Gastrocnemius medialis (tissue), 4 donors: ENCODE measurements around the gene HYLS1. TPM values are rescaled to one million over a fixed set of nuclear protein-coding genes. Genes with fewer than 3 reads are reported as not detected.

Source experiments
- ATAC-seq, 2 donors: fragments of 150-250 bp; one replicate each; pipeline ENCODE4 v1.9.1; 2016
- DNase-seq, 2 donors: peaks; one replicate each; pipeline ENCODE4 v3.0.0-alpha.2; 2019
- H3K27ac ChIP-seq, 4 donors: fragments of 200-600 bp; sonication (generic); 1 replicate in 1 of 4; 2 replicates in 3 of 4; pipeline ENCODE4 v1.5.1; 2016 to 2018; ENCODE audit warnings: mild to moderate bottlenecking in 2 of 4, moderate library complexity in 1 of 4
- H3K27me3 ChIP-seq, 3 donors: fragments of 200-600 bp; sonication (generic) in 2 of 3; 1 replicate in 1 of 3; 2 replicates in 2 of 3; pipeline versions ENCODE4 v1.5.1 to v1.6.0; 2016 to 2019; ENCODE audit warnings: mild to moderate bottlenecking in 1 of 3, moderate library complexity in 1 of 3
- H3K36me3 ChIP-seq, 2 donors: fragments of 200-600 bp; sonication (generic) in 1 of 2; one replicate each; pipeline ENCODE4 v1.5.1; 2017 to 2018
- H3K4me1 ChIP-seq, 2 donors: fragments of 200-600 bp; sonication (generic) in 1 of 2; one replicate each; pipeline ENCODE4 v1.5.1; 2016 to 2017; ENCODE audit warnings: mild to moderate bottlenecking in 2 of 2
- H3K4me3 ChIP-seq, 4 donors: fragments of 200-600 bp; sonication (generic) in 3 of 4; 1 replicate in 1 of 4; 2 replicates in 3 of 4; pipeline ENCODE4 v1.5.1; 2016 to 2019; ENCODE audit warnings: mild to moderate bottlenecking in 2 of 4
- H3K9me3 ChIP-seq, 3 donors: fragments of 200-600 bp; sonication (generic) in 2 of 3; 1 replicate in 1 of 3; 2 replicates in 2 of 3; pipeline ENCODE4 v1.5.1; 2016 to 2019
- CTCF ChIP-seq, 5 experiments: fragments of 450-650 bp in 3 of 5; fragments of 200-600 bp in 2 of 5; sonication (generic) in 2 of 5; IDR thresholded peaks in 4 of 5; conservative IDR thresholded peaks in 1 of 5; 1 replicate in 4 of 5; 2 replicates in 1 of 5; pipeline ENCODE4 v1.5.1; 2016 to 2019; ENCODE audit warnings: antibody characterized with exemption in 5 of 5, mild to moderate bottlenecking in 3 of 5, moderate library complexity in 3 of 5
- POLR2A ChIP-seq, 2 donors: fragments of 450-650 bp; IDR thresholded peaks; one replicate each; pipeline ENCODE4 v1.6.1; 2017; ENCODE audit warnings: antibody characterized with exemption in 2 of 2, mild to moderate bottlenecking in 2 of 2, moderate library complexity in 2 of 2
- in situ Hi-C, 4 donors: fragments of 200-750 bp; cut with MboI; loops; one replicate each; pipeline versions ENCODE4 v1.15.0 to v1.8.0; 2017; ENCODE audit warnings: low sequenced_read_pairs in 4 of 4
- intact Hi-C: fragments of 100-400 bp; cut with DNase I; formaldehyde crosslinking; loops from one replicate; pipeline ENCODE4 v1.15.1; 2023; ENCODE audit warnings: low total_unique reads
- total RNA-seq, 4 donors: library from RNA; depleted of rRNA; stranded (reverse); fragments of >200 nt; gene quantifications; one replicate each; pipeline versions ENCODE4 v1.1.0 to v1.2.3, GENCODE V29; 2016

HYLS1 gene
- total RNA-seq, 4 donors from 2014 or later, result 0.56 to 3.9 (median 1.9) TPM

DNA sequence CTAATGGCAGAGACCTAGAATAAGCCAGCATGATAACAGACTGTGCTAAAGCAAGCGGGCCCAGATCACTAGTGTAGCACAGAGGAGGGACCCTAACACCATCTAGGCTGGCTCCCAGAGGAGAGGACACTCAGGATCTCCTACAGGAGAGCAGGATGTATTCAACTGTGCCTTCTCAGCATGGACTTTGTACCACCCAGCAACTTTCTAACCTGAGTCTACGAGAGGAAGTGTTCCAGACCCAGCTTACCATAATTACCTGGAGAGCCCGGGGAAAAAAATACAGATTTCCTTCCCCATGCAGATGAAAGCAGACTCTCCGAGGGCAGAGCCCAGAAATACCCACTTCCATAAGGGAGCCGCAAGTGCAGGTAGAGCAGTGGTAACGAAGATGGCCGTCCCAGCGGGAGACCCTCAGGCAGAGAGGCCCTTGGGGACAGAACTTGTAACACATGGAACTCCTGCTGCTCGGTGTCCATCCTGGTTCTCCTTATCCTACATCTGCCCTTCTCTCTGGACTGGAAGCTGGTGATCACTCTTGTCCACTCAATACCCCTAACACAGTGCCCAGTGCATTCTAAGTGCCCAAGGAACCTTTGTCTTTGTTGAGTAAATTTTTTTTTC is 37.0 kb downstream of the HYLS1 start:
- no peak for DNase-seq
- no peak for TF ChIP-seq POLR2A (IDR thresholded peaks at IDR 0.05)
- Histone ChIP-seq H3K4me3 (no peak overlapping the region), H3K4me1 (no peaks in the 10 kb centered on the region), H3K36me3 (no peaks in the 10 kb centered on the region), H3K9me3 (no peaks in the 10 kb centered on the region), H3K27me3 (no peaks in the 10 kb centered on the region), H3K27ac (no peak overlapping the region)
- in situ Hi-C loops (loop anchor here in 3 of 4 donors (5.0 kb wide), 1 partner anchor 268 kb away; no protein-coding TSS in a partner anchor), intact Hi-C loops (loop anchor here (5.0 kb wide), 2 partner anchors 188 to 558 kb away; no protein-coding TSS in a partner anchor)
- ATAC-seq, result no peak

DNA sequence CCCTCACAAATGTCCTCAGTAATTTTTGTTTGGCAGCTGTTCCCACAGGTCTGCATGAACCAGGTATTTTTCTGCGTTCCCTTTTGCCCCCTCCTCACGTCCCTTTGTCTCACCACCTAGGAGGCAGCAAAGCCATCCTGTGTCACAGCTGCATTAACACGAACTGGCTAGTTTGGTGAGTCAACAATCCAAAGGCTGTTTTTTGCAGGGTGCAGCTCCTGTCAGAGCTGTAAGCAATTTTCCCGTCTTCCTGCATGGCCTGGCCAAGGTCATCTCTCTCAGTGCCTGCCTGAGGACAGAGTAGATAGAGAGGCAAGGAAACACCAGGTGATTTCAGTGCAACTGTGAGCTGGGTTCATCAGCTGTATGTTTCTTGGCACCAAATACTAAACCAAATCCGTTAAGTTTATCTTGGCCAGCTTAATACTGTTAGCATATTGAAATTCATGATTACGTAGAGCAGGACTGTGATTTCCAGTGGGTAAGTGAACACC is 37.8 kb downstream of the HYLS1 start:
- TF ChIP-seq CTCF (IDR thresholded peaks at IDR 0.05 in 4 of 5, conservative IDR thresholded peaks at IDR 0.05 in 1 of 5), result no peak
- no peak for TF ChIP-seq POLR2A (IDR thresholded peaks at IDR 0.05)
- Histone ChIP-seq H3K9me3 (no peaks in the 10 kb centered on the region), H3K27me3 (no peaks in the 10 kb centered on the region), H3K4me3 (no peak overlapping the region), H3K36me3 (no peaks in the 10 kb centered on the region), H3K4me1 (no peaks in the 10 kb centered on the region), H3K27ac (no peak overlapping the region)
- no peak for ATAC-seq
- DNase-seq, result no peak
- in situ Hi-C loops, result no loop called here
- intact Hi-C loops, result no loop called here

- no peak overlapping the region for H3K4me3 ChIP-seq
- DNase-seq (no peak), ATAC-seq (no peak)
- no peak for TF ChIP-seq CTCF (IDR thresholded peaks at IDR 0.05 in 4 of 5, conservative IDR thresholded peaks at IDR 0.05 in 1 of 5)
- TF ChIP-seq POLR2A (IDR thresholded peaks at IDR 0.05), result no peak
- H3K36me3 ChIP-seq, result no peaks in the 10 kb centered on the region
- no peaks in the 10 kb centered on the region for H3K4me1 ChIP-seq
- H3K9me3 ChIP-seq, result no peaks in the 10 kb centered on the region
- H3K27me3 ChIP-seq, result no peaks in the 10 kb centered on the region
- in situ Hi-C loops, result no loop called here
- no peak overlapping the region for H3K27ac ChIP-seq
- intact Hi-C loops, result no loop called here
These were observed 38.3 kb downstream of the HYLS1 start for GRCh38 chr11:125925804-125926203.

- Histone ChIP-seq H3K27ac (no peak overlapping the region), H3K9me3 (no peaks in the 10 kb centered on the region), H3K4me1 (no peaks in the 10 kb centered on the region), H3K4me3 (no peak overlapping the region), H3K36me3 (no peaks in the 10 kb centered on the region), H3K27me3 (no peaks in the 10 kb centered on the region)
- DNase-seq (no peak), ATAC-seq (no peak)
- intact Hi-C loops, result no loop called here
- TF ChIP-seq POLR2A (IDR thresholded peaks at IDR 0.05), result no peak
- no peak for TF ChIP-seq CTCF (IDR thresholded peaks at IDR 0.05 in 4 of 5, conservative IDR thresholded peaks at IDR 0.05 in 1 of 5)
- in situ Hi-C loops, result no loop called here
These were observed 39.2 kb downstream of the HYLS1 start for GRCh38 chr11:125926682-125927081.

DNA sequence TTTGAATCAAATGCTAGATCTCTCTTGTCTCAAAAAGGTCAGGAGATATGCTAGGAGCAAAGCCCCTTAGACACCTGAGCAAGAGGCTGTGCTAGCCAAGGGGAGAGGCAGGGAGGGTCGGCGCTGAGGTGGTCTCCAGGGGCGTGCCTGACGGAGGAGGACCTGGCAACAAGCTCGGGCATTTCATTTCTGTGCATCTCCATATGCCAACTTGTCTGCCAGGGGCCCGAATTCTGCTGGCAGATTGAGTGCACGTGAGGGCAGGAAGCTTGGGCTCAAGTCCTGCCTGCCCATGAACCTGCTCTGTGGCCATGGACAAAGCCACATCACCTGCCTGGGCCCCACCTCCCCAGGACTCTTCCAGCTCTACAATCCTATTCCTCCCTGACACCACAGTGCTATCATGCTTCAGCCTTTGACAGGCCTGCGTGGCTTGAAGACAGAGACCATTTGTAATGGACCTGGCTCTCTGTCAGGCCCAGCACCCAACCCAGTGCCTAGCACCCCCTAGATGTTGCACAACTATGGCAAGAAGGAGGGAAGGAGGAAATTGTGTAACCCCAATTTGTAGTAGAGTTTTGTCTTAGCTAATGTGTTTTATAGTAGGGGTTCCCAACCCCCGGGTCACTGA is 42.1 kb downstream of the HYLS1 start:
- Histone ChIP-seq H3K27me3 (no peaks in the 10 kb centered on the region), H3K36me3 (no peaks in the 10 kb centered on the region), H3K4me3 (no peak overlapping the region), H3K9me3 (no peaks in the 10 kb centered on the region), H3K27ac (no peak overlapping the region), H3K4me1 (no peaks in the 10 kb centered on the region)
- in situ Hi-C loops, result loop anchor here in 1 of 4 donors (10.0 kb wide), 1 partner anchor 265 kb away; no protein-coding TSS in a partner anchor
- DNase-seq, result no peak
- no peak for TF ChIP-seq CTCF (IDR thresholded peaks at IDR 0.05 in 4 of 5, conservative IDR thresholded peaks at IDR 0.05 in 1 of 5)
- TF ChIP-seq POLR2A (IDR thresholded peaks at IDR 0.05), result no peak
- no peak for ATAC-seq
- intact Hi-C loops, result no loop called here
